Mesendoderm (in vitro differentiated cells): Measurements from ENCODE around the gene GJA5.
A peak's percentile ranks its signal among the peaks of the same experiment; 100 is the strongest.

Experiments used
- DNase-seq: peaks from one replicate; pipeline ENCODE4 v3.0.0; 2013
- H2AK5ac ChIP-seq: 2 replicates; pipeline ENCODE4 v1.6.1; 2013; ENCODE audit warnings: low read length, inconsistent platforms
- H2BK120ac ChIP-seq: 2 replicates; pipeline ENCODE4 v1.6.1; 2013; ENCODE audit warnings: low read depth, mild to moderate bottlenecking, low read length, moderate library complexity, mixed read lengths
- H2BK15ac ChIP-seq: replicated peaks from 2 replicates; pipeline ENCODE4 v1.6.1; 2013; ENCODE audit warnings: low read depth, mild to moderate bottlenecking, moderate library complexity
- H2BK5ac ChIP-seq: 2 replicates; pipeline ENCODE4 v1.6.1; 2013; ENCODE audit warnings: low read length, inconsistent platforms
- H3K18ac ChIP-seq: 2 replicates; pipeline ENCODE4 v1.6.1; 2013; ENCODE audit warnings: mild to moderate bottlenecking, low read length, mixed read lengths
- H3K23ac ChIP-seq: one replicate; pipeline ENCODE4 v1.6.1; 2013; ENCODE audit warnings: low read length
- H3K27ac ChIP-seq: 2 replicates; pipeline ENCODE4 v1.5.1; 2013; ENCODE audit warnings: low read depth, mild to moderate bottlenecking, inconsistent platforms, low read length, moderate library complexity
- H3K27me3 ChIP-seq: 2 replicates; pipeline ENCODE4 v1.6.1; 2013; ENCODE audit warnings: low read length, control low read depth, mild to moderate bottlenecking, inconsistent platforms; ENCODE audit not compliant: insufficient read depth, poor library complexity
- H3K36me3 ChIP-seq: 2 replicates; pipeline ENCODE4 v1.6.1; 2013; ENCODE audit warnings: low read length, inconsistent platforms; ENCODE audit not compliant: control insufficient read depth, insufficient read depth
- H3K4ac ChIP-seq: one replicate; pipeline ENCODE4 v1.6.1; 2013; ENCODE audit warnings: low read depth, mild to moderate bottlenecking, low read length, moderate library complexity
- H3K4me1 ChIP-seq: 2 replicates; pipeline ENCODE4 v1.6.1; 2013; ENCODE audit warnings: low read depth, low read length, inconsistent platforms; ENCODE audit not compliant: control insufficient read depth
- H3K4me2 ChIP-seq: 2 replicates; pipeline ENCODE4 v1.6.1; 2013; ENCODE audit warnings: low read length
- H3K4me3 ChIP-seq: 2 replicates; pipeline ENCODE4 v1.5.1; 2013; ENCODE audit warnings: mild to moderate bottlenecking, low read length
- H3K56ac ChIP-seq: one replicate; pipeline ENCODE4 v1.6.1; 2013; ENCODE audit warnings: low read length
- H3K79me1 ChIP-seq: 2 replicates; pipeline ENCODE4 v1.6.1; 2013; ENCODE audit warnings: low read length, inconsistent platforms
- H3K79me2 ChIP-seq: 2 replicates; pipeline ENCODE4 v1.6.1; 2013; ENCODE audit warnings: mild to moderate bottlenecking, low read length; ENCODE audit not compliant: control insufficient read depth, insufficient read depth
- H3K9ac ChIP-seq: 2 replicates; pipeline ENCODE4 v1.6.1; 2013; ENCODE audit warnings: low read length, inconsistent platforms
- H4K5ac ChIP-seq: one replicate; pipeline ENCODE4 v1.6.1; 2013; ENCODE audit warnings: low read length
- H4K8ac ChIP-seq: one replicate; pipeline ENCODE4 v1.6.1; 2013; ENCODE audit warnings: low read depth, mild to moderate bottlenecking, control low read depth, low read length, moderate library complexity
- WGBS: extraction: QIAGEN DNeasy Blood & Tissue Kit; methylation state at CpG from one replicate; pipeline ENCODE4 v1.1.7; 2013; ENCODE audit warnings: low lambda C conversion rate, missing lambda C conversion rate; ENCODE audit not compliant: insufficient coverage; ENCODE audit errors: extremely low coverage; 5-methylcytosine and 5-hydroxymethylcytosine counted together

Gene GJA5

DNA sequence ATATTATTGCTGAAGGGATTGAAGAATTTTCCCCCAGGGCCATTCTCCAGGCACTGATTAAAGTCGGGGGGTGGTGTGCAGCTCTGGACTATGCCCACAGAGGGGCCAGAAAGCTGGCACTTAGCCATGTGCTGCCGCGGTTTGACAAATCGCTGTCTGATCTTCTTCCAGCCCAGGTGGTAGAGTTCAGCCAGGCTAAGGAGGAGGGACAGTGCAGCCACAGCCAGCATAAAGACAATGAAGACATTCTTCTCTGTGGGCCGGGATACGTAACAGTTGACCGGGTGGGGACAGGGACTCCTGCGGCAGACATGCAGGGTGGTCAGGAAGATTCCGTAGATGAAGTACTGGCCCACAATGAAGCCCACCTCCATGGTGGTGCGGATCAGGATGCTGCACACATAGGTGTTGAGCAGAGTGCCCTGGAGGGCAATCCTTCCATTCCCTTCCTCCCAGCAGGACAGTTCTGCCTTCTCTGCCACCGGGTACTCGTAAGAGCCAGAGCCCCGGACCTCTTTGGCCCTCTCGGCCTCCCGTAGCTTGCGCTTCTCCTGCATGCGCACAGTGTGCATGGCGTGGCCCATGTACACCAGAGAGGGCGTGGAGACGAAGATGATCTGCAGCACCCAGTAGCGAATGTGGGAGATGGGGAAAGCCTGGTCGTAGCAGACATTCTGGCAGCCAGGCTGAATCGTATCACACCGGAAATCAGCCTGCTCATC is 1.9 kb downstream of the GJA5 start:
- H2BK5ac ChIP-seq, result no peak overlapping the region

DNA sequence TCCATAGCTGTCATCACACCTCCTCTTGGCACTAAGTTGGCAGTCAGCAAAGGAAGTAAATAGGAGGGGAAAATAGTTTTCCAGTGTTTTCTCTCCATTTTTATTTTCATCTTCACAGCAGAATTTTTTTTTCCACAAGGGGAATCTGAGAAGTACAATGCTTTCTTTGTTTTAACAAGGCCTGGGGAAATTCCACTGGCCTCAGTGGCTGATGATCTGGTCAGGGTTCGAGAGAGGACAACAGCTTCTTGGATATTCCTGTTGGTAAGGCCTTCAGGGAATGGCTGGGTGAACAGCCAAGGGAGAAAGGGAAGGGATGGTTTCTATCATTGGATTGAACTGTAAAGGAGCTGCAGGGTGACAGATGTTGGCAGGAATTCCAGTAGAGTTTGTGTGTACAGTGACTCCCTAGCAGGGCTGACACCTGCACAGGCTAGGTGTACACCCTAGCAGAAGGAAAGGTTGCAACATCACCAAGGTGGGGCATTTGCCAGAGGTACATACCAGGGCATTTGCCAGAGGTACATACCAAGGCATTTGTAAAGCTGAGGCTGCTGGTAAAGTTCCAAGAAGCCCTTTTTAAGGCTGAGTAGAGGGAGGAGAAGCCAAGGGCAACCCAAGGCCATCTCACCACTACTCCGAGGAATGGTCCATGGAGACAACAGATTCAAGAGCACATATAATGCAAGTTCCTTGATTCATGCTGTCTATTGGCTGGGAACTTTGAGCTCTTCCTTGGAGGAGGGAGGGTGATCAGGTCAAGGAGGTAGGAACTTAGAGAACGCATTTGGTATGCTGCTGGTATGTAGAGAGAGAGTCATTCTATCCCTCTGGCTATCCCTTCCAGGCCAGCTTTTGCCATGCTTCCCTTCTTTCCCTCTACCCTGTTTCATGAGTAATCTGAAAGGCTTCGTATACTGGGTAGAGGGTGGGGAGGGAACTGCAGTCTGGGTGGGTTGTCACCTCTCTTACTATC is 3.1 kb downstream of the GJA5 start:
- Histone ChIP-seq H3K36me3 (no peaks in the 10 kb centered on the region), H3K56ac (no peak overlapping the region), H3K23ac (no peak overlapping the region), H4K8ac (no peak overlapping the region), H2AK5ac (no peak overlapping the region), H3K4me1 (peaks cover 2% of the 10 kb centered on the region), H2BK5ac (no peak overlapping the region), H3K79me1 (no peaks in the 10 kb centered on the region), H4K5ac (no peak overlapping the region), H3K4me2 (no peak overlapping the region), H2BK15ac (no peak overlapping the region), H3K27ac (no peak overlapping the region), H3K18ac (no peak overlapping the region), H3K9ac (no peak overlapping the region), H3K4ac (no peak overlapping the region), H3K27me3 (no peaks in the 10 kb centered on the region), H3K79me2 (no peaks in the 10 kb centered on the region), H2BK120ac (no peak overlapping the region), H3K4me3 (no peak overlapping the region)
- WGBS, result no CpG with 5 or more reads among the region's 4 CpGs
- DNase-seq, result peak; percentile 71

More for the DNA sequence above, 1.9 kb downstream of the GJA5 start:
- H3K36me3 ChIP-seq, result no peaks in the 10 kb centered on the region
- no peak overlapping the region for H2BK120ac ChIP-seq
- H3K4me3 ChIP-seq, result no peak overlapping the region
- H2BK15ac ChIP-seq, result no peak overlapping the region
- H3K27ac ChIP-seq, result no peak overlapping the region
- no peak overlapping the region for H3K9ac ChIP-seq
- no peaks in the 10 kb centered on the region for H3K27me3 ChIP-seq
- no peak overlapping the region for H3K4me2 ChIP-seq
- no peak overlapping the region for H3K56ac ChIP-seq
- no peaks in the 10 kb centered on the region for H3K79me2 ChIP-seq
- H3K4ac ChIP-seq, result no peak overlapping the region
- no CpG with 5 or more reads among the region's 24 CpGs for WGBS
- no peak overlapping the region for H4K8ac ChIP-seq
- H3K23ac ChIP-seq, result no peak overlapping the region
- H2AK5ac ChIP-seq, result no peak overlapping the region
- H4K5ac ChIP-seq, result no peak overlapping the region
- no peak overlapping the region for H3K18ac ChIP-seq
- H3K79me1 ChIP-seq, result no peaks in the 10 kb centered on the region
- DNase-seq, result no peak
- H3K4me1 ChIP-seq, result peaks cover 2% of the 10 kb centered on the region

DNA sequence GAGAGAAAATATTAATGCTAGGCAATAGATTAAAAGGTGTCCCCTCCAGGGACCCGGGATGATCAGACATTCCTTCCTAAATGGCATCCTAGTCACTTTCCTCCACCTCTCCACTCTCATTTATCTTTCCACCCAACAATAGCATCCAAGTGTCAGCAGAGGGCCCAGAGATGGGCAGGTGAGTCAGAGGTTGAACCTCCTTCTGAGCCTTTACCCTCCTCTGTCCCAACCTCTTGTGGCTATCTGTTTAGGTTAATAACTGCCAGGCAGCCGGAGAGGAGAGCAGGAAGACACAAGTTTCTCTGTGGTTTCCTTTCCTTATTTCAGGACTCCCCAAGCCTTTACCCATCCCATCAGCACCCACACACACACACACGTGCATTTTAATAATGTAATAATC is 4.1 kb downstream of the GJA5 start:
- no peak overlapping the region for H3K27ac ChIP-seq

DNA sequence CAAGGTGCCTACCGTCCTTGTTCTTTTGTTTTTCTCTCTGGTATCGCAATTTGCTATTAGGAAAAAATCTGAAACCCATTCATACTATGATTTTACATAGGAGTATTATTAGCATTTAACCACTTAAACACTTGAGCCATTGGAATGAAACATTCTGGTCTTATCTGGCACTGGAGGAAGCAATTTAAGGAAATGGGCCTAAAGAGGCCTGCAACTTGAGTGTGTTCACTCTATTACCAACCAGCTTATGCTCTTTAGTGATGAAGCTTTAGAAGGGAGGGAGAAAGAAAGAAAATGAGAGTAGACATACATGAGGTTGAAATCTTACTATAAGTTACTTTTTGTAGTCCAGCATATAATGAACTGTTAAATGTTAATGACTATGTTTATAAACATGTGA is 5.7 kb downstream of the GJA5 start:
- no CpG with 5 or more reads among the region's 2 CpGs for WGBS
- no peaks in the 10 kb centered on the region for H3K79me1 ChIP-seq
- no peaks in the 10 kb centered on the region for H3K27me3 ChIP-seq
- H3K4me3 ChIP-seq, result no peak overlapping the region
- H3K56ac ChIP-seq, result no peak overlapping the region
- no peaks in the 10 kb centered on the region for H3K79me2 ChIP-seq
- H2AK5ac ChIP-seq, result no peak overlapping the region
- H3K18ac ChIP-seq, result no peak overlapping the region
- DNase-seq, result no peak
- no peak overlapping the region for H3K4me2 ChIP-seq
- H3K27ac ChIP-seq, result no peak overlapping the region
- no peak overlapping the region for H3K4ac ChIP-seq
- no peak overlapping the region for H4K8ac ChIP-seq
- H2BK5ac ChIP-seq, result no peak overlapping the region
- peaks cover 2% of the 10 kb centered on the region for H3K4me1 ChIP-seq
- H2BK120ac ChIP-seq, result no peak overlapping the region
- no peak overlapping the region for H3K23ac ChIP-seq
- H4K5ac ChIP-seq, result no peak overlapping the region
- no peak overlapping the region for H2BK15ac ChIP-seq
- no peak overlapping the region for H3K9ac ChIP-seq
- H3K36me3 ChIP-seq, result no peaks in the 10 kb centered on the region

More for the DNA sequence above, 4.1 kb downstream of the GJA5 start:
- H2AK5ac ChIP-seq, result no peak overlapping the region
- no peak overlapping the region for H3K4me2 ChIP-seq
- H3K36me3 ChIP-seq, result no peaks in the 10 kb centered on the region
- no peak overlapping the region for H3K23ac ChIP-seq
- no peak overlapping the region for H3K4me3 ChIP-seq
- H3K4me1 ChIP-seq, result peaks cover 2% of the 10 kb centered on the region
- no peak overlapping the region for H3K9ac ChIP-seq
- no peak overlapping the region for H2BK5ac ChIP-seq
- H3K79me1 ChIP-seq, result no peaks in the 10 kb centered on the region
- DNase-seq, result peak; percentile 38
- H3K18ac ChIP-seq, result no peak overlapping the region
- H3K4ac ChIP-seq, result no peak overlapping the region
- H2BK15ac ChIP-seq, result no peak overlapping the region
- no peaks in the 10 kb centered on the region for H3K79me2 ChIP-seq
- H4K5ac ChIP-seq, result no peak overlapping the region
- H2BK120ac ChIP-seq, result no peak overlapping the region
- no peaks in the 10 kb centered on the region for H3K27me3 ChIP-seq
- no peak overlapping the region for H3K56ac ChIP-seq
- H4K8ac ChIP-seq, result no peak overlapping the region
- no CpG with 5 or more reads among the region's 3 CpGs for WGBS

DNA sequence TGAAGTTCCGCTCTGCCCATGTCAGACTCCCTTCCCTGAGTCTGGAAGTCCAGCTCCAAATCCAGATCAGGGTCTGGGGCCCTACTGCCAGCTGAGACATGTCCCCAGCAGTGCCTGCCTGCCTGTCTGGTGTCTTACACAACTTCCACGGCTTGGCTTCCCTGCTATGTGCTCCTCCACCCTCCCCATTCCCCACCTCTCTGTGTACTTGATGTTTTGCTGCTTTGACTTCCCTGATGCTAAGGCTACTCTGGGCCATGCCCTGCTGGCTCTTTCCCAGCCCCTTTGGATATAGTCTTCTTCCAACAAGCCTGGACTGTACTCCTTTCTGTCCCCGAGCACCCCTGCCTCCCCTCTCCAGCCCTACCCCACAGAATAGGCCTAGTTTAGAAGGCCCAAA is 7.3 kb downstream of the GJA5 start:
- H2AK5ac ChIP-seq, result no peak overlapping the region
- no peak overlapping the region for H4K8ac ChIP-seq
- no peaks in the 10 kb centered on the region for H3K79me1 ChIP-seq
- no peak overlapping the region for H3K4me3 ChIP-seq
- H3K27me3 ChIP-seq, result no peaks in the 10 kb centered on the region
- H2BK120ac ChIP-seq, result peak overlapping the region; percentile 15
- H3K9ac ChIP-seq, result no peak overlapping the region
- H4K5ac ChIP-seq, result no peak overlapping the region
- no peaks in the 10 kb centered on the region for H3K36me3 ChIP-seq
- peaks cover 2% of the 10 kb centered on the region for H3K4me1 ChIP-seq
- H2BK15ac ChIP-seq, result no peak overlapping the region
- no peak overlapping the region for H3K4ac ChIP-seq
- H2BK5ac ChIP-seq, result no peak overlapping the region
- no peak overlapping the region for H3K4me2 ChIP-seq
- H3K56ac ChIP-seq, result no peak overlapping the region
- no peak for DNase-seq
- no peak overlapping the region for H3K18ac ChIP-seq
- H3K27ac ChIP-seq, result no peak overlapping the region
- H3K23ac ChIP-seq, result no peak overlapping the region
- no CpG with 5 or more reads among the region's 3 CpGs for WGBS
- H3K79me2 ChIP-seq, result no peaks in the 10 kb centered on the region
